Upper lobe of left lung (tissue), 4 donors: Measurements from ENCODE around the gene CARD19.

Experiments
- CTCF ChIP-seq, 6 experiments: fragments of 450-650 bp in 4 of 6; fragments of 200-600 bp in 2 of 6; sonication (generic) in 2 of 6; IDR thresholded peaks; one replicate each; pipeline ENCODE4 v1.5.1; 2016 to 2019; ENCODE audit warnings: antibody characterized with exemption in 6 of 6
- EP300 ChIP-seq, 4 donors: sonication (generic); formaldehyde crosslinking; IDR thresholded peaks; one replicate each; pipeline ENCODE4 v1.5.1; 2017; ENCODE audit warnings: antibody characterized with exemption in 4 of 4, control low read depth in 2 of 4
- POLR2A ChIP-seq, 4 donors: fragments of 450-650 bp; IDR thresholded peaks; one replicate each; pipeline ENCODE4 v1.5.1; 2016 to 2017; ENCODE audit warnings: antibody characterized with exemption in 4 of 4, mild to moderate bottlenecking in 2 of 4
- POLR2AphosphoS5 ChIP-seq, 2 donors: sonication (generic); formaldehyde crosslinking; IDR thresholded peaks; one replicate each; pipeline ENCODE4 v1.5.1; 2017; ENCODE audit warnings: antibody characterized with exemption in 2 of 2

GRCh38 chr9:93081931-93082330, 14.1 kb upstream of the CARD19 start:
- TF ChIP-seq EP300 (IDR thresholded peaks at IDR 0.05) (no peak), CTCF (IDR thresholded peaks at IDR 0.05) (no peak), POLR2A (IDR thresholded peaks at IDR 0.05) (no peak), POLR2AphosphoS5 (IDR thresholded peaks at IDR 0.05) (no peak)
